ENCODE data around the gene EML1.

Gene EML1

GRCh38 chr14:99802301-99803105 lies 9.3 kb downstream of the EML1 start:
- no peak for TF ChIP-seq FOXA1 (IDR thresholded peaks at IDR 0.05)
- TF ChIP-seq CTBP1 (IDR thresholded peaks at IDR 0.05; ENCODE audit: borderline replicate concordance): no peak
- TF ChIP-seq BHLHE40 (IDR thresholded peaks at IDR 0.05; ENCODE audit: borderline replicate concordance): no peak
- TF ChIP-seq SP1 (IDR thresholded peaks at IDR 0.05): no peak
- no peak for TF ChIP-seq FOXM1 (IDR thresholded peaks at IDR 0.05; ENCODE audit: borderline replicate concordance)
- TF ChIP-seq NFRKB (IDR thresholded peaks at IDR 0.05): no peak
- TF ChIP-seq FOXK2 (IDR thresholded peaks at IDR 0.05): no peak
- TF ChIP-seq ZNF384 (IDR thresholded peaks at IDR 0.05): no peak
- TF ChIP-seq ELF4 (IDR thresholded peaks at IDR 0.05): no peak
- TF ChIP-seq LEF1 (IDR thresholded peaks at IDR 0.05; ENCODE audit: borderline replicate concordance): no peak
- TF ChIP-seq SUZ12 (IDR thresholded peaks at IDR 0.05): no peak
- no peak for TF ChIP-seq L3MBTL2 (conservative IDR thresholded peaks at IDR 0.05)
- no peak for TF ChIP-seq ARNT (IDR thresholded peaks at IDR 0.05)
- no peak for TF ChIP-seq TARDBP (IDR thresholded peaks at IDR 0.05)
- no peak for TF ChIP-seq HDGF (IDR thresholded peaks at IDR 0.05; ENCODE audit: borderline replicate concordance)
- TF ChIP-seq PKNOX1 (IDR thresholded peaks at IDR 0.05): no peak
- DNase-seq (ENCODE audit: extremely low spot score): no peak
- ChIA-PET CTCF (no interaction called here), POLR2A (interaction anchor here (1.2 kb wide), 1 partner anchor 9 kb away, joined by 5 read pairs; the partner anchor contains the start of gene EML1)

- POLR2A ChIA-PET: interaction anchor here (1.2 kb wide), 1 partner anchor 10 kb away, joined by 5 read pairs; the partner anchor contains the start of gene EML1
- DNase-seq (ENCODE audit: extremely low spot score): no peak
- TF ChIP-seq ARNT (IDR thresholded peaks at IDR 0.05): no peak
- no peak for TF ChIP-seq HDGF (IDR thresholded peaks at IDR 0.05; ENCODE audit: borderline replicate concordance)
- no peak for TF ChIP-seq TARDBP (IDR thresholded peaks at IDR 0.05)
- TF ChIP-seq NFRKB (IDR thresholded peaks at IDR 0.05): no peak
- no peak for TF ChIP-seq PKNOX1 (IDR thresholded peaks at IDR 0.05)
- no peak for TF ChIP-seq SP1 (IDR thresholded peaks at IDR 0.05)
- no peak for TF ChIP-seq FOXA1 (IDR thresholded peaks at IDR 0.05)
- CTCF ChIA-PET: no interaction called here
Observed at GRCh38 chr14:99803106-99803775, 10.0 kb downstream of the EML1 start.

GRCh38 chr14:99803803-99804202 lies 10.6 kb downstream of the EML1 start:
- CTCF ChIA-PET: interaction anchor here (1.2 kb wide), 1 partner anchor 13 kb away, joined by 3 read pairs; no protein-coding TSS in a partner anchor

GRCh38 chr14:99805757-99806439 lies 12.7 kb downstream of the EML1 start:
- no peak for DNase-seq (ENCODE audit: extremely low spot score)
- POLR2A ChIA-PET: no interaction called here
- TF ChIP-seq ARNT (IDR thresholded peaks at IDR 0.05) (no peak), PKNOX1 (IDR thresholded peaks at IDR 0.05) (no peak), FOXM1 (IDR thresholded peaks at IDR 0.05; ENCODE audit: borderline replicate concordance) (no peak), SUZ12 (IDR thresholded peaks at IDR 0.05) (no peak), NFRKB (IDR thresholded peaks at IDR 0.05) (no peak), ZNF384 (IDR thresholded peaks at IDR 0.05) (no peak), TARDBP (IDR thresholded peaks at IDR 0.05) (no peak), FOXA1 (IDR thresholded peaks at IDR 0.05) (no peak), BHLHE40 (IDR thresholded peaks at IDR 0.05; ENCODE audit: borderline replicate concordance) (no peak), L3MBTL2 (conservative IDR thresholded peaks at IDR 0.05) (no peak), HDGF (IDR thresholded peaks at IDR 0.05; ENCODE audit: borderline replicate concordance) (no peak), ELF4 (IDR thresholded peaks at IDR 0.05) (no peak), LEF1 (IDR thresholded peaks at IDR 0.05; ENCODE audit: borderline replicate concordance) (no peak)
- CTCF ChIA-PET: interaction anchor here (0.7 to 1.1 kb wide), 2 partner anchors 15 to 79 kb away, joined by 3 to 4 read pairs; no protein-coding TSS in a partner anchor

More at GRCh38 chr14:99803803-99804202, 10.6 kb downstream of the EML1 start:
- POLR2A ChIA-PET: no interaction called here
- no peak for TF ChIP-seq ARNT (IDR thresholded peaks at IDR 0.05)
- no peak for TF ChIP-seq FOXK2 (IDR thresholded peaks at IDR 0.05)
- TF ChIP-seq ELF4 (IDR thresholded peaks at IDR 0.05): no peak
- no peak for TF ChIP-seq CTBP1 (IDR thresholded peaks at IDR 0.05; ENCODE audit: borderline replicate concordance)
- TF ChIP-seq L3MBTL2 (conservative IDR thresholded peaks at IDR 0.05): no peak
- TF ChIP-seq TARDBP (IDR thresholded peaks at IDR 0.05): no peak
- TF ChIP-seq BHLHE40 (IDR thresholded peaks at IDR 0.05; ENCODE audit: borderline replicate concordance): no peak
- no peak for TF ChIP-seq PKNOX1 (IDR thresholded peaks at IDR 0.05)
- DNase-seq (ENCODE audit: extremely low spot score): no peak

GRCh38 chr14:99806836-99807235 lies 13.6 kb downstream of the EML1 start:
- DNase-seq (ENCODE audit: extremely low spot score): no peak
- CTCF ChIA-PET: interaction anchor here (1.1 kb wide), 1 partner anchor 78 kb away, joined by 4 read pairs; no protein-coding TSS in a partner anchor
- TF ChIP-seq CTBP1 (IDR thresholded peaks at IDR 0.05; ENCODE audit: borderline replicate concordance): no peak
- no peak for TF ChIP-seq ELF4 (IDR thresholded peaks at IDR 0.05)
- TF ChIP-seq SUZ12 (IDR thresholded peaks at IDR 0.05): no peak
- no peak for TF ChIP-seq BHLHE40 (IDR thresholded peaks at IDR 0.05; ENCODE audit: borderline replicate concordance)
- no peak for TF ChIP-seq NFRKB (IDR thresholded peaks at IDR 0.05)
- no peak for TF ChIP-seq PKNOX1 (IDR thresholded peaks at IDR 0.05)
- POLR2A ChIA-PET: no interaction called here

Measured in HEK293T (cell line).